ENCODE measurements around the gene CRYBG2. TPM values are rescaled to one million over a fixed set of nuclear protein-coding genes. Genes with fewer than 3 reads are reported as not detected.
A peak's percentile ranks its signal among the peaks of the same experiment; 100 is the strongest.

Gene CRYBG2
- total and polyA plus RNA-seq, 12 donors = 0.03 to 0.64 TPM; not detected in 10

DNA sequence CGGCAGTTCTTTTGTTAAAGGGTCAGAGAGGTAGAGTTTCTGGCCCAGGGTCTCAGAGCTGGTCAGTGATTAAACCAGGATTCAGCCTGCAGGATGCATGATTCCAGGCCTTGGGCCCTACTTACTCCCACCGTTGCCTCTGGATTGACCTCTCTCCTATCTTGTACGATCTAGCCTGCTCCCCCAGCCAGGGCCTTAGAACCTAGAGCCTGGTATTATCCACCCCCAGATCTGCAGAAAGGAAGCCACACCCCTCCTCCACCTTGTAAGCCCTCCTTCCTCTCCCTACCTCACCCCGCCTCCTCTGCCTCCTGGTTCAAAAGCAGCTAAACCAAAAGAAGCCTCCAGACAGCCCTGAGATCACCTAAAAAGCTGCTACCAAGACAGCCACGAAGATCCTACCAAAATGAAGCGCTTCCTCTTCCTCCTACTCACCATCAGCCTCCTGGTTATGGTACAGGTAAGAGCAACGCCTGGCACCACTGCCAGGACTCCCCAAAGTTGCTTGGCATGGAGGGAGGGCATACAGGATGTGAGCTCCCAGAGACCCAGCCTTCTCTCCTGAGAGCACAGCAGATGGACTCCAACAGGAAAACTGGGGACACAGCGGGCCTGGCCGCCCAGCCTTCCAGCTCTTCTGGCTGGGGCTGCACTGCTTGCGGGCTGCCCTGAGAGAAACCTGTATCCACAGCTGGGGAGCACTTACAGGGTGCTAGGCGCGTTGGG is 36.2 kb downstream of the CRYBG2 start, which contains the start of gene CD52:
CD52 (plus strand) TSS at position 347 of the 726 bp plus-strand sequence; CDS start at position 407, 60 bp downstream.
- no peaks in the 10 kb centered on the region for H3K9me3 ChIP-seq
- H3K27ac ChIP-seq = peak within 1 kb of the TSS in 7 of 10 donors; percentile 23 to 89 (median 55)
- ATAC-seq (peak in 2 of 8 donors; percentile 6 to 36), DNase-seq (no peak)
- no peaks in the 10 kb centered on the region for H3K27me3 ChIP-seq
- peaks cover 0 to 10% (median 0%) of the 10 kb centered on the region in 9 donors for H3K36me3 ChIP-seq
- peaks cover 0 to 81% (median 21%) of the 10 kb centered on the region in 9 donors for H3K4me1 ChIP-seq
- intact Hi-C loops (cut with DNase I) = loop anchor here in 2 of 10 donors (5.0 to 10.0 kb wide), 2 partner anchors 45 to 143 kb away; partner anchors contain the start of genes CNKSR1 (in 1 of the 2) and ZNF593OS (in 1 of the 2)
- no peak for TF ChIP-seq CTCF (IDR thresholded peaks at IDR 0.05)
- peak within 1 kb of the TSS in 7 of 10 donors; percentile 5 to 59 (median 12) for H3K4me3 ChIP-seq
- WGBS, 2 donors = 67 to 70% methylated on average over 12 of the region's 12 CpGs

DNA sequence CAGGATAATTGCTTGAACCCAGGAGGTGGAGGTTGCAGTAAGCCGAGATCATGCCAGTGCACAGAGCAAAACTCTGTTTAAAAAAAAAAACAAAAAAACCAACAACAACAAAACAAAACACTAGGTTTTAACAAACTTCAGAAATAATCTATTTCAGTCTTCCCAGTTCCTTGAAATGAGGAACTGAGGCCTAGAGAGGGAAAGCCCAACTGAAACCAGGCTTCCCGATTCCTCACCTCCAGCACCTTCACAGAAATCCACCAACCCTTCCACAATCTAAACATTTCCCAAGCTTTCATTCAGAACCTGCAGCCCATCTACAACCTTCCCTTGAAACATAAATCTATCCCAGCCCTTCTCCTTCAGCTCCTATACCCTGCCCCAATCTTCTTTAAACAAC is 36.8 kb downstream of the CRYBG2 start:
- Histone ChIP-seq H3K27me3 (no peaks in the 10 kb centered on the region), H3K4me1 (peaks cover 0 to 81% (median 21%) of the 10 kb centered on the region in 9 donors), H3K4me3 (peak overlapping the region in 1 of 10 donors; percentile 59), H3K9me3 (no peaks in the 10 kb centered on the region), H3K36me3 (peaks cover 0 to 4% (median 0%) of the 10 kb centered on the region in 9 donors), H3K27ac (peak overlapping the region in 5 of 10 donors; percentile 23 to 89 (median 62))
- no peak for ATAC-seq
- 87 to 89% methylated on average over 2 of the region's 2 CpGs for WGBS, 2 donors
- intact Hi-C loops (cut with DNase I) = loop anchor here in 2 of 10 donors (5.0 to 10.0 kb wide), 2 partner anchors 45 to 142 kb away; partner anchors contain the start of genes CNKSR1 (in 1 of the 2) and ZNF593OS (in 1 of the 2)
- no peak for DNase-seq
- TF ChIP-seq CTCF (IDR thresholded peaks at IDR 0.05) = no peak

DNA sequence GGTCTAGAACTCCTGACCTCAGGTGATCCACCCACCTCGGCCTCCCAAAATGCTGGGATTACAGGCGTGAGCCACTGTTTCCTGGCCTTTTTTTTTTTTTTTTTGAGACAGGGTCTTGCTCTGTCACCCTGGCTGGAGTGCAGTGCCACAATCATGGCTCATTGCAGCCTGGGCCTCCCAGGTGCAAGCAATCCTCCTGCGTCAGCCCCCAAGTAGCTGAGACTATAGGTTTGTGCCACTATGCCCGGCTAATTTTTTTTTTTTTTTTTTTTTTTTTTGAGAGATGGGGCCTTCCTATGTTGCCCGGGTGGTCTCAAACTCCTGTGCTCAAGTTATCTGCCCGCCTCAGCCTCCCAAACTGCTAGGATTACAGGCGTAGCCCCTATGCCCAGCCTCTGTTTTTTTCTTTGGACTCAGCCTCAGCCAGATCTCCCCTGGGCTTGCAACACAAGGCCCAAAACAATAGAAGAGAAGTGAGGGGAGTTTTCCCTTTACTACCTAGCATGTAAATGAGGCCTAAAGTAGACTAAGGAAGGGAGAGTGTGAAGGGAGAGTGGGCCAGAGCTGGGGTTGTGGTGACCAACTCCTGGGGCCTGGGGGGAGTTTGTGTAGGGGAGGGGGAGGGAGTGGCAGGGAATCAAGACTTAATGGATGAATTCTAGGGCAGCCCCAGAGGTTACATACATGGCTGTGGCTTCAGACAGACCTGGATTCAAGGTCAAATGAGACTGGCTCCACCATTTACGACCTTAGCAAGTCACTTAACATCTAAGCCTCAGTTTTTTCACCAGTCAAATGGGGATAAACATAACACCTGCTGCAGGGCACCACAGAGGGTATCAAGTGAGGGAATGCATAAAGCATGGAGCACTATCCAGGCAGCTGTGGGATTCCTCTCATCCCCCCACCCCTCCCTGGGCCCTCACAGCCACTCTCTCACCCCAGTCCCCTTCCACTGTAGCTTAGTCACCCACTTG is 37.8 kb downstream of the CRYBG2 start:
- Histone ChIP-seq H3K27me3 (no peaks in the 10 kb centered on the region), H3K36me3 (no peaks in the 10 kb centered on the region), H3K4me1 (peaks cover 0 to 73% (median 16%) of the 10 kb centered on the region in 9 donors), H3K9me3 (no peaks in the 10 kb centered on the region), H3K27ac (peak overlapping the region in 1 of 10 donors; percentile 89), H3K4me3 (no peak overlapping the region)
- no peak for ATAC-seq
- WGBS, 2 donors = 86 to 89% methylated on average over 8 of the region's 8 CpGs
- intact Hi-C loops (cut with DNase I) = loop anchor here in 2 of 10 donors (5.0 to 10.0 kb wide), 2 partner anchors 44 to 141 kb away; partner anchors contain the start of genes CNKSR1 (in 1 of the 2) and ZNF593OS (in 1 of the 2)
- no peak for DNase-seq
- no peak for TF ChIP-seq CTCF (IDR thresholded peaks at IDR 0.05)
